H1 (cell line): ENCODE data around the gene LRPPRC. TPM values are rescaled to one million over a fixed set of nuclear protein-coding genes. Genes with fewer than 3 reads are reported as not detected.

Experiments used
- CTCF ChIA-PET: fragments of 300-600 bp; sonication (Branson Sonifier 250); formaldehyde crosslinking; loops from one replicate; lab custom pipeline; 2021; ENCODE audit not compliant: partially characterized antibody; lab: Charles Lee
- POLR2A ChIA-PET: fragments of 300-600 bp; sonication (Branson Sonifier 250); formaldehyde crosslinking; loops from one replicate; lab custom pipeline; 2021; ENCODE audit warnings: inconsistent platforms; ENCODE audit not compliant: partially characterized antibody; lab: Charles Lee
- DNase-seq, 2 experiments: peaks; one replicate each; pipeline versions ENCODE4 v3.0.0 to v3.0.0-alpha.2; 2010 to 2022; ENCODE audit warnings: low spot score in 2 of 2, low read depth in 1 of 2, mixed read lengths in 1 of 2
- FAIRE-seq: peaks from 2 replicates; lab custom pipeline; 2011; peaks lifted over from hg19 to GRCh38; lab: Jason Lieb, UNC
- H2AFZ ChIP-seq: 2 replicates; pipeline ENCODE4 v1.8.1; 2012; ENCODE audit warnings: low read length, inconsistent platforms
- H2AK5ac ChIP-seq: 2 replicates; pipeline ENCODE4 v1.6.1; 2013; ENCODE audit warnings: low read depth, low read length
- H2BK120ac ChIP-seq: replicated peaks from 2 replicates; pipeline ENCODE3; 2013; ENCODE audit warnings: low read depth, low read length, inconsistent platforms
- H2BK12ac ChIP-seq: 2 replicates; pipeline ENCODE4 v1.6.1; 2013; ENCODE audit warnings: low read depth, low read length
- H2BK15ac ChIP-seq: 2 replicates; pipeline ENCODE4 v1.6.1; 2013; ENCODE audit warnings: low read length
- H2BK20ac ChIP-seq: 2 replicates; pipeline ENCODE4 v1.6.1; 2013; ENCODE audit warnings: low read length
- H2BK5ac ChIP-seq: 2 replicates; pipeline ENCODE4 v1.6.1; 2013; ENCODE audit warnings: low read depth, low read length
- H3K14ac ChIP-seq: 2 replicates; pipeline ENCODE4 v1.6.1; 2013; ENCODE audit warnings: inconsistent platforms; ENCODE audit not compliant: insufficient read length
- H3K18ac ChIP-seq: 2 replicates; pipeline ENCODE4 v1.6.1; 2013; ENCODE audit warnings: low read length; ENCODE audit errors: extremely low read depth
- H3K23ac ChIP-seq: 2 replicates; pipeline ENCODE4 v1.6.1; 2013; ENCODE audit warnings: inconsistent platforms; ENCODE audit not compliant: insufficient read length
- H3K23me2 ChIP-seq: 2 replicates; pipeline ENCODE4 v1.6.1; 2013; ENCODE audit warnings: low read depth, low read length
- H3K27ac ChIP-seq: 2 replicates; pipeline ENCODE4 v1.6.1; 2011; ENCODE audit warnings: low read depth, low read length, inconsistent platforms
- H3K27me3 ChIP-seq, 4 experiments: replicated peaks in 1 of 4; 1 replicate in 1 of 4; 2 replicates in 3 of 4; pipeline versions ENCODE4 v1.6.1 to v1.8.1; 2011 to 2013; ENCODE audit warnings: low read length in 3 of 4, mild to moderate bottlenecking in 3 of 4, inconsistent platforms in 2 of 4, mixed read lengths in 2 of 4, moderate library complexity in 1 of 4; ENCODE audit not compliant: control insufficient read depth in 3 of 4, insufficient read depth in 3 of 4; ENCODE audit errors: extremely low read depth in 1 of 4
- H3K36me3 ChIP-seq, 4 experiments: 2 replicates each; pipeline versions ENCODE4 v1.6.1 to v1.8.1; 2011 to 2013; ENCODE audit warnings: mild to moderate bottlenecking in 4 of 4, low read length in 3 of 4, moderate library complexity in 2 of 4, control low read depth in 1 of 4, inconsistent platforms in 1 of 4; ENCODE audit not compliant: insufficient read depth in 4 of 4, control insufficient read depth in 2 of 4
- H3K4ac ChIP-seq: replicated peaks from 2 replicates; pipeline ENCODE3; 2013; ENCODE audit warnings: low read length, low read depth, mixed read lengths, inconsistent platforms; ENCODE audit not compliant: insufficient read length
- H3K4me1 ChIP-seq, 4 experiments: replicated peaks in 1 of 4; 1 replicate in 1 of 4; 2 replicates in 3 of 4; pipeline versions ENCODE4 v1.6.1 to v1.8.1; 2011 to 2013; ENCODE audit warnings: low read length in 3 of 4, inconsistent platforms in 2 of 4, mixed read lengths in 1 of 4; ENCODE audit not compliant: insufficient read depth in 4 of 4, control insufficient read depth in 3 of 4
- H3K4me2 ChIP-seq, 2 experiments: 2 replicates each; pipeline versions ENCODE4 v1.6.1 to v1.8.1; 2011 to 2013; ENCODE audit warnings: low read depth in 2 of 2, low read length in 2 of 2, control low read depth in 1 of 2, inconsistent platforms in 1 of 2, mild to moderate bottlenecking in 1 of 2; ENCODE audit not compliant: insufficient read depth in 1 of 2
- H3K4me3 ChIP-seq, 4 experiments: fragments of 200-600, 300-600 bp in 1 of 4; sonication (generic), shearing (Covaris generic), sonication (Bioruptor Twin) in 1 of 4; 2 replicates each; pipeline versions ENCODE4 v1.5.1 to v1.8.1; 2011 to 2016; ENCODE audit warnings: low read length in 4 of 4, low read depth in 3 of 4, control low read depth in 2 of 4, inconsistent platforms in 2 of 4, mild to moderate bottlenecking in 2 of 4, mixed read lengths in 1 of 4, moderate library complexity in 1 of 4; ENCODE audit not compliant: insufficient read depth in 2 of 4; ENCODE audit errors: extremely low read depth in 1 of 4
- H3K56ac ChIP-seq: replicated peaks from 2 replicates; pipeline ENCODE3; 2013; ENCODE audit warnings: low read depth, mild to moderate bottlenecking, mixed read lengths, low read length, inconsistent platforms; ENCODE audit not compliant: insufficient read length
- H3K79me1 ChIP-seq: 2 replicates; pipeline ENCODE4 v1.6.1; 2013; ENCODE audit warnings: low read depth, low read length, control low read depth
- H3K79me2 ChIP-seq, 2 experiments: 2 replicates each; pipeline versions ENCODE4 v1.6.1 to v1.8.1; 2012 to 2013; ENCODE audit warnings: low read length in 2 of 2, mild to moderate bottlenecking in 2 of 2, inconsistent platforms in 1 of 2; ENCODE audit not compliant: insufficient read depth in 2 of 2, control insufficient read depth in 1 of 2
- H3K9ac ChIP-seq, 4 experiments: replicated peaks in 1 of 4; 1 replicate in 1 of 4; 2 replicates in 3 of 4; pipeline versions ENCODE4 v1.6.1 to v1.8.1; 2011 to 2013; ENCODE audit warnings: low read depth in 3 of 4, low read length in 3 of 4, control low read depth in 2 of 4, mild to moderate bottlenecking in 2 of 4, moderate library complexity in 2 of 4, inconsistent platforms in 1 of 4; ENCODE audit errors: extremely low read depth in 1 of 4
- H3K9me3 ChIP-seq, 2 experiments: 2 replicates each; pipeline versions ENCODE4 v1.6.1 to v1.8.1; 2012 to 2013; ENCODE audit warnings: mild to moderate bottlenecking in 2 of 2, moderate library complexity in 2 of 2, control low read depth in 1 of 2, inconsistent platforms in 1 of 2, low read depth in 1 of 2, low read length in 1 of 2, mixed read lengths in 1 of 2; ENCODE audit not compliant: insufficient read depth in 2 of 2
- H4K20me1 ChIP-seq, 2 experiments: replicated peaks in 1 of 2; 2 replicates each; pipeline versions ENCODE3 to v1.8.1; 2011 to 2013; ENCODE audit warnings: inconsistent platforms in 2 of 2, low read length in 2 of 2, mild to moderate bottlenecking in 1 of 2; ENCODE audit not compliant: insufficient read depth in 2 of 2, control insufficient read depth in 1 of 2
- H4K5ac ChIP-seq: 2 replicates; pipeline ENCODE4 v1.6.1; 2013; ENCODE audit warnings: low read length, low read depth, mixed read lengths, inconsistent platforms; ENCODE audit not compliant: insufficient read length
- H4K8ac ChIP-seq: 2 replicates; pipeline ENCODE4 v1.8.0; 2013; ENCODE audit warnings: mild to moderate bottlenecking, moderate library complexity, low read length, inconsistent platforms; ENCODE audit not compliant: insufficient read depth; ENCODE audit errors: extremely low read depth
- H4K91ac ChIP-seq: replicated peaks from 2 replicates; pipeline ENCODE3; 2013; ENCODE audit warnings: low read length, mixed read lengths, inconsistent platforms; ENCODE audit not compliant: insufficient read length
- BCL11A ChIP-seq, 2 experiments: IDR thresholded peaks; one replicate each; pipeline ENCODE4 v1.6.1; 2011; ENCODE audit warnings: low read depth in 2 of 2, low read length in 2 of 2, mild to moderate bottlenecking in 2 of 2
- CTCF ChIP-seq, 3 experiments: IDR thresholded peaks; 1 replicate in 2 of 3; 2 replicates in 1 of 3; pipeline versions ENCODE4 v1.5.1 to v1.6.1; 2011; ENCODE audit warnings: low read length in 3 of 3, mild to moderate bottlenecking in 3 of 3, inconsistent platforms in 2 of 3, low read depth in 1 of 3, moderate library complexity in 1 of 3; ENCODE audit not compliant: insufficient read depth in 1 of 3; ENCODE audit errors: control extremely low read depth in 1 of 3
- EP300 ChIP-seq, 2 experiments: IDR thresholded peaks; 1 replicate in 1 of 2; 2 replicates in 1 of 2; pipeline ENCODE4 v1.6.1; 2011 to 2012; ENCODE audit warnings: low read depth in 2 of 2, low read length in 2 of 2, mild to moderate bottlenecking in 2 of 2, borderline replicate concordance in 1 of 2, inconsistent platforms in 1 of 2, moderate library complexity in 1 of 2
- JUND ChIP-seq: IDR thresholded peaks from 2 replicates; pipeline ENCODE4 v1.6.1; 2011; ENCODE audit warnings: mild to moderate bottlenecking, improper control_type of control experiment, low read length
- KDM4A ChIP-seq: IDR thresholded peaks from one replicate; pipeline ENCODE4 v1.7.1; 2012; ENCODE audit warnings: low read depth, mild to moderate bottlenecking, moderate library complexity, low read length, inconsistent platforms; ENCODE audit not compliant: severe bottlenecking
- POLR2A ChIP-seq, 2 experiments: IDR thresholded peaks; 1 replicate in 1 of 2; 2 replicates in 1 of 2; pipeline ENCODE4 v1.6.1; 2011; ENCODE audit warnings: low read depth in 2 of 2, low read length in 2 of 2, mild to moderate bottlenecking in 2 of 2; ENCODE audit errors: control extremely low read depth in 1 of 2
- RFX5 ChIP-seq: IDR thresholded peaks from 2 replicates; pipeline ENCODE4 v1.6.1; 2011; ENCODE audit warnings: low read depth, low read length, improper control_type of control experiment, borderline replicate concordance
- SP1 ChIP-seq: IDR thresholded peaks from 2 replicates; pipeline ENCODE4 v1.6.1; 2011; ENCODE audit warnings: low read depth, low read length
- TBP ChIP-seq: IDR thresholded peaks from 2 replicates; pipeline ENCODE4 v1.6.1; 2011; ENCODE audit warnings: low read depth, low read length, improper control_type of control experiment
- TEAD4 ChIP-seq: IDR thresholded peaks from 2 replicates; pipeline ENCODE4 v1.6.1; 2012; ENCODE audit warnings: low read depth, low read length, inconsistent platforms, mixed read lengths
- USF2 ChIP-seq: IDR thresholded peaks from 2 replicates; pipeline ENCODE4 v1.6.1; 2011; ENCODE audit warnings: low read length, improper control_type of control experiment
- WGBS, 2 experiments: shearing (Covaris generic) in 1 of 2; methylation state at CpG; one replicate each; pipeline versions ENCODE4 v1.1.6 to v1.1.7; 2013 to 2015; ENCODE audit warnings: low lambda C conversion rate in 2 of 2, mixed read lengths in 2 of 2, inconsistent platforms in 1 of 2, low coverage in 1 of 2, missing lambda C conversion rate in 1 of 2; ENCODE audit not compliant: insufficient replicate concordance in 2 of 2, insufficient coverage in 1 of 2, insufficient read length in 1 of 2; ENCODE audit errors: extremely low coverage in 1 of 2, missing lambda C conversion rate in 1 of 2; 5-methylcytosine and 5-hydroxymethylcytosine counted together
- polyA plus RNA-seq, 7 experiments: library from polyadenylated mRNA; depleted of rRNA in 3 of 7; stranded (reverse) in 5 of 7; unstranded in 2 of 7; fragments of >200 nt in 5 of 7; fragments of 200-250 nt in 2 of 7; gene quantifications; 1 replicate in 5 of 7; 2 replicates in 1 of 7; 4 replicates in 1 of 7; pipeline versions ENCODE4 v1.2.1 to v1.2.3, GENCODE V29; 2011 to 2013; ENCODE audit warnings: missing spikeins in 2 of 7, mixed read lengths in 2 of 7
- total RNA-seq: library from RNA; stranded (reverse); fragmentation: NEBNext Ultra II Directional; extraction: Animal tissue kit (Norgen Biotek cat#: 25700); gene quantifications from 2 replicates; pipeline ENCODE4 v1.2.1, GENCODE V29; 2021

Gene LRPPRC
- total and polyA plus RNA-seq, 2 of the 8 experiments (the other 6 are each of a cell fraction or from before 2014, with no cell fraction given) = 43.4 to 167 TPM

GRCh38 chr2:43980902-43981301, 14.9 kb downstream of the LRPPRC start:
- Histone ChIP-seq H4K5ac (no peak overlapping the region), H3K23me2 (no peaks in the 10 kb centered on the region), H3K4me2 (no peak overlapping the region), H3K4me1 (no peaks in the 10 kb centered on the region; a peak in 1 of 7 replicates), H3K56ac (no peak overlapping the region), H3K4me3 (no peak overlapping the region), H3K23ac (no peak overlapping the region), H3K27ac (no peak overlapping the region), H3K79me2 (peaks cover 3 to 42% of the 10 kb centered on the region in 2 experiments; a peak in 3 of 4 replicates), H3K9me3 (no peaks in the 10 kb centered on the region), H3K4ac (no peak overlapping the region), H3K79me1 (no peaks in the 10 kb centered on the region), H2BK120ac (no peak overlapping the region), H3K27me3 (no peaks in the 10 kb centered on the region), H3K36me3 (peaks cover 4 to 73% (median 42%) of the 10 kb centered on the region in 4 experiments), H3K18ac (no peak overlapping the region), H3K14ac (no peak overlapping the region), H4K20me1 (peaks cover 0 to 3% of the 10 kb centered on the region in 2 experiments), H2BK15ac (no peak overlapping the region), H2BK12ac (no peak overlapping the region), H4K91ac (no peak overlapping the region), H2BK20ac (no peak overlapping the region), H4K8ac (no peak overlapping the region), H3K9ac (no peak overlapping the region), H2BK5ac (no peak overlapping the region), H2AFZ (no peak overlapping the region), H2AK5ac (no peak overlapping the region)
- POLR2A ChIA-PET = interaction anchor here (0.9 to 1.4 kb wide), 4 partner anchors 9 to 58 kb away, joined by 3 to 4 read pairs (median 3); no protein-coding TSS in a partner anchor
- CTCF ChIA-PET = no interaction called here
- DNase-seq (no peak), FAIRE-seq (no peak)
- WGBS, 2 experiments = 97% methylated on average over 2 of the region's 2 CpGs; no CpG with 5 or more reads in 1 of the 2 experiments
- no peak for TF ChIP-seq POLR2A (IDR thresholded peaks at IDR 0.05; ENCODE audit: control extremely low read depth in 1 of 2, low read depth in 2 of 2, low read length in 2 of 2)
- no peak for TF ChIP-seq KDM4A
- TF ChIP-seq TEAD4 = no peak
- TF ChIP-seq BCL11A (IDR thresholded peaks at IDR 0.05; ENCODE audit: low read depth in 2 of 2, low read length in 2 of 2) = no peak
- TF ChIP-seq EP300 (IDR thresholded peaks at IDR 0.05; ENCODE audit: borderline replicate concordance in 1 of 2, low read depth in 2 of 2, low read length in 2 of 2) = no peak
- TF ChIP-seq USF2 = no peak
- no peak for TF ChIP-seq TBP
- no peak for TF ChIP-seq RFX5
- TF ChIP-seq CTCF (IDR thresholded peaks at IDR 0.05; ENCODE audit: control extremely low read depth in 1 of 3, insufficient read depth in 1 of 3, low read depth in 1 of 3, low read length in 3 of 3) = no peak
- TF ChIP-seq SP1 = no peak
- TF ChIP-seq JUND = no peak
